SK-N-SH (cell line): Measurements from ENCODE around the gene ZNF665. TPM values are rescaled to one million over a fixed set of nuclear protein-coding genes. Genes with fewer than 3 reads are reported as not detected.

Experiments used
- polyA plus RNA-seq, 3 experiments: library from polyadenylated mRNA; depleted of rRNA; stranded (reverse); fragments of >200 nt; gene quantifications; 2 replicates each; pipeline ENCODE4 v1.2.3, GENCODE V29; 2012

Gene ZNF665
- polyA plus RNA-seq, 1 of the 3 experiments (the other 2 are of a cell fraction) = 3.2 TPM

Other genes starting within 250 kb of the ZNF665 start
- gene ZNF816, start 230.5 kb downstream of the ZNF665 start, polyA plus RNA-seq (2012; rRNA removed) = 1.8 and 2.5 TPM in 2 replicates
- gene ERVV-1, start 179.4 kb downstream of the ZNF665 start, polyA plus RNA-seq (2012; rRNA removed) = not detected in 2 replicates
- not detected in 2 replicates for gene ERVV-2, start 148.6 kb downstream of the ZNF665 start, polyA plus RNA-seq (2012; rRNA removed)
- gene ZNF160, start 89.9 kb downstream of the ZNF665 start, polyA plus RNA-seq (2012; rRNA removed) = 10.1 and 12.3 TPM in 2 replicates
- 1.6 and 1.9 TPM in 2 replicates for gene ZNF415, start 60.4 kb downstream of the ZNF665 start, polyA plus RNA-seq (2012; rRNA removed)
- gene ZNF347, start 34.3 kb downstream of the ZNF665 start, polyA plus RNA-seq (2012; rRNA removed) = 2.2 and 2.6 TPM in 2 replicates
- gene ZNF677, start 61.5 kb upstream of the ZNF665 start, polyA plus RNA-seq (2012; rRNA removed) = 6.8 and 10.7 TPM in 2 replicates
- gene VN1R2, start 64.9 kb upstream of the ZNF665 start, polyA plus RNA-seq (2012; rRNA removed) = not detected in 2 replicates
- not detected in 2 replicates for gene VN1R4, start 74.4 kb upstream of the ZNF665 start, polyA plus RNA-seq (2012; rRNA removed)
- 0.77 and 0.94 TPM in 2 replicates for gene ZNF845, start 140.4 kb upstream of the ZNF665 start, polyA plus RNA-seq (2012; rRNA removed)
- 2.5 and 3.9 TPM in 2 replicates for gene ZNF525, start 172.3 kb upstream of the ZNF665 start, polyA plus RNA-seq (2012; rRNA removed)
- 2.3 and 3.5 TPM in 2 replicates for gene ZNF765, start 201.8 kb upstream of the ZNF665 start, polyA plus RNA-seq (2012; rRNA removed)
- gene ZNF761, start 238.6 kb upstream of the ZNF665 start, polyA plus RNA-seq (2012; rRNA removed) = 5.9 and 8.5 TPM in 2 replicates